Measurements from ENCODE around the gene IGSF21. TPM values are rescaled to one million over a fixed set of nuclear protein-coding genes. Genes with fewer than 3 reads are reported as not detected.

IGSF21 gene
- total RNA-seq, 1 experiment from 2014 or later, result 30.5 TPM

- no peak for TF ChIP-seq USF1 (CRISPR knock-in tag; IDR thresholded peaks at IDR 0.05)
- TF ChIP-seq MXD4 (CRISPR knock-in tag; IDR thresholded peaks at IDR 0.05; ENCODE audit: borderline replicate concordance), result no peak
- no peak for TF ChIP-seq ZNF138 (CRISPR knock-in tag; conservative IDR thresholded peaks at IDR 0.05)
- TF ChIP-seq JAZF1 (CRISPR knock-in tag; IDR thresholded peaks at IDR 0.05), result no peak
- TF ChIP-seq CBFB (CRISPR knock-in tag; IDR thresholded peaks at IDR 0.05; ENCODE audit: low read depth), result no peak
- no peak for TF ChIP-seq ZNF423 (CRISPR knock-in tag; IDR thresholded peaks at IDR 0.05)
- no peak for TF ChIP-seq RORB (CRISPR knock-in tag; IDR thresholded peaks at IDR 0.05)
- no peak for TF ChIP-seq HMGA2 (CRISPR knock-in tag; IDR thresholded peaks at IDR 0.05)
- no peak for TF ChIP-seq ELF4 (CRISPR knock-in tag; IDR thresholded peaks at IDR 0.05; ENCODE audit: low read depth)
- no peak for TF ChIP-seq GRHL2 (CRISPR knock-in tag; IDR thresholded peaks at IDR 0.05; ENCODE audit: insufficient replicate concordance, severe bottlenecking)
Measured at GRCh38 chr1:18309552-18310155, 202.1 kb downstream of the IGSF21 start (continued).

GRCh38 chr1:18312961-18313360 lies 205.4 kb downstream of the IGSF21 start:
- ChIA-PET POLR2A (no interaction called here), CTCF (interaction anchor here (0.5 to 2.2 kb wide), 5 partner anchors 9 to 268 kb away, joined by 3 to 11 read pairs (median 9); no protein-coding TSS in a partner anchor)
- DNase-seq (ENCODE audit: low spot score) (no peak), ATAC-seq (no peak)
- TF ChIP-seq ZSCAN18 (CRISPR knock-in tag; IDR thresholded peaks at IDR 0.05), result no peak
- TF ChIP-seq ZNF232 (CRISPR knock-in tag; IDR thresholded peaks at IDR 0.05), result no peak
- no peak for TF ChIP-seq HMGA2 (CRISPR knock-in tag; IDR thresholded peaks at IDR 0.05)
- no peak for TF ChIP-seq ZNF281 (CRISPR knock-in tag; IDR thresholded peaks at IDR 0.05)
- no peak for TF ChIP-seq USF2 (CRISPR knock-in tag; IDR thresholded peaks at IDR 0.05)
- TF ChIP-seq JAZF1 (CRISPR knock-in tag; IDR thresholded peaks at IDR 0.05), result no peak
- TF ChIP-seq ZNF416 (CRISPR knock-in tag; IDR thresholded peaks at IDR 0.05), result no peak
- no peak for TF ChIP-seq NR1H2 (CRISPR knock-in tag; IDR thresholded peaks at IDR 0.05)
- no peak for TF ChIP-seq E2F4 (CRISPR knock-in tag; IDR thresholded peaks at IDR 0.05; ENCODE audit: borderline replicate concordance, low read depth)
- TF ChIP-seq ZNF423 (CRISPR knock-in tag; IDR thresholded peaks at IDR 0.05), result no peak
- no peak for TF ChIP-seq ZNF138 (CRISPR knock-in tag; conservative IDR thresholded peaks at IDR 0.05)
- no peak for TF ChIP-seq ARID4B (CRISPR knock-in tag; IDR thresholded peaks at IDR 0.05; ENCODE audit: borderline replicate concordance)
- no peak for TF ChIP-seq FOXP1 (CRISPR knock-in tag; IDR thresholded peaks at IDR 0.05; ENCODE audit: borderline replicate concordance)
- no peak for TF ChIP-seq ZNF121 (CRISPR knock-in tag; IDR thresholded peaks at IDR 0.05)
- TF ChIP-seq CBFB (CRISPR knock-in tag; IDR thresholded peaks at IDR 0.05; ENCODE audit: low read depth), result no peak
- TF ChIP-seq ZBTB21 (CRISPR knock-in tag; IDR thresholded peaks at IDR 0.05; ENCODE audit: borderline replicate concordance), result no peak
- no peak for TF ChIP-seq FOXK1 (CRISPR knock-in tag; IDR thresholded peaks at IDR 0.05)
- no peak overlapping the region for H3K4me3 Mint-ChIP-seq
- no peak overlapping the region for H3K27ac Mint-ChIP-seq
- H3K9me3 Mint-ChIP-seq, result peaks cover 9% of the 10 kb centered on the region
- peaks cover 4% of the 10 kb centered on the region for H3K36me3 Mint-ChIP-seq
- H3K4me1 Mint-ChIP-seq, result peaks cover 8% of the 10 kb centered on the region
- no peaks in the 10 kb centered on the region for H3K27me3 Mint-ChIP-seq (ENCODE audit: low read depth)

All from WTC11 (cell line).